Daoy (cell line): ENCODE data around the gene SENP8. TPM values are rescaled to one million over a fixed set of nuclear protein-coding genes. Genes with fewer than 3 reads are reported as not detected.

ENCODE experiments used
- DNase-seq: peaks from one replicate; pipeline ENCODE4 v3.0.0-alpha.2; 2015; ENCODE audit warnings: low read depth
- total RNA-seq: library from RNA; depleted of rRNA; stranded (reverse); fragments of >200 nt; shearing (Covaris generic); gene quantifications from 2 replicates; pipeline ENCODE4 v1.2.3, GENCODE V29; 2014

SENP8 gene
- total RNA-seq, 1 experiment from 2014 or later = 1.7 TPM

DNA sequence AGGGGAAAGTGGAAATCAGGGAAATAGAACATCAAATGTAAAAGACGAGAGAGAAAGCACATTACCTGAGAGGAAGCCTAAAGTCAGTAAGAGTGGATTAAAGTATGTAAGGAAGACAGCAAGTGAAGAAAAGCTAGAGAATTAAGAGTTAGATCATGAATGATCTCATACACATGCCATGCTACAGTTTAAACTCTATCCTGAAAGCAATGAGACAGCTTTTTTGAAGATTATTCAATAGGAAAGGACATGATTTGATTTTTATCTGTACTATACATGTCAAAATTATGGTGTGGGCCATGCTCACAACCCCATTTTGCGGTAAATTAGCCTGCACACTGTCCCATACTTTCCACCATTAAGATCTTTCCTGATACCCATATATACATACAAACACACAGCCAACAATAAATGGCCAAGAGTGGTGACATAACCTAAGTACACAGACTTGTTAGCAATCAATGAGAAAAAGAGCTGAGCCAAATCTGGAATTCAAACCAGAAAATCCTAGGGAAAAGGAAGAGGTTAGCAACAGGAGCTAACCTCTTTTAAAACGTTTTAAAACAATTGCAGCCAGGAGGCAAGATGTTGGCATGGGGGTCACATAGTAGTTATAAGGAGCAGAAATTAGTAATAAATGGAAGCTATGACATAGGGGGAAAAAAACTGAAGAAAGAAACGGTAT is 4.7 kb upstream of the SENP8 start:
- DNase-seq = no peak

DNA sequence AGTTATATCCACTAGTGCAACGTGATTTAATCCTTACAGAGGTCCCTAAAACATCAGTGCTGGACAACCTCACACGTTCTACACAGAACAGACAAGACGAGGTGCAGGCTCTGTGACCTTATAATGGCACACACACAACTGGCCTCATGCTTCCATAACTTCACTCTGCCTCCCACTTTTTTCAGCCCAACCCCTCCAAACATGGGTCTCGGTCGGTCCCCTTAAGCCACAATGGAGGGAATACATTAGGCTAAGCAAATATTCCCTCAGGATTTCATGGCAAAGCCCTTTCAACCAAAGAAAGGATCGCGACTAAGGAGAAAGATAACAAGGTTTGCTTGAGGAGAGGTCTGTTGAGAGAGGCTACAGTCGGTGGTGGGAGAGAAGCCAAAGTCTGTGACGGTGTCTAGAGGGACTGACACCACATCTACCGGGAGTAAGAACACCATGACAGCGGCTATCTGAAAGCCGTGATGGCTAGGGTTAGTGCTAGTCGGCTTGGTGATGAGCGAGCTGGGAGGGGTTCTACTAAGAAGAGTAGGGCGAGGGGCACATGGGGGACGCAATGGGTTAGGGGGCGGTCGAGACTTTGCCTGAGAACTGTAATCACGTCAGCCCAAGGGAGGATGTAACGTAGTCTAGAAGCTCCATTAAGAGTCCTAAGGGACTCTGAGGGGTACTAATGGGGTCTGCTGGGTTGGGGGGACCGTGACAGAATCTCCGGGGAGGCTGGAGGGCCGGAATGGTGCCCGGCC is 1.3 kb upstream of the SENP8 start:
- peak; percentile 25 for DNase-seq

DNA sequence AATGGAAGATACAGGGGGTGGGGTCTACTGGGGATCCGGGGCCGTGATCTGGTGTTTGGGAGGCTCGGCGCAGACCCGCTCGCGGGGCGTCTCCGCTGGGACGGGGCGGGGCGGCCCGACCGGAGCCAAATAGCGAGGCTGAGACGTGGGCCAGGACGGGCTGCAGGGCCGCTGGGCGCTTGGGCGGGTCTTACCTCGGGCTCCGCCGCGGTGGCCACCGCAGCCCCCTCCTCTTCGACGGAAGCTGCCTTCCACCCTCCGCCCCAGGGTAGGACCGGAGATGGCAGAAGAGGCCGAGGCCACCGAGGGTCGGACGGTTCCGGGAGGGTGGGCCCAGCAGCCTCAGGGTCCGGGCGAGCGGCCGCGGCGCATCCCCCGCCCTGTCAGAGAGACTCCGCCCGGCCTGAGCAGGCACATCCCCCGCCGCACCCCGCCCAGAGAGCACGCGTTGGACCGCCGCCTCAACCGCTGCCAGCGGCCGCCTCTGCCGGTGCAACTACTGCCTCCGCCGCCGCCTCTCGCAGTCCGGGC is 652 bp upstream of the SENP8 start:
- DNase-seq = peak; percentile 80

DNA sequence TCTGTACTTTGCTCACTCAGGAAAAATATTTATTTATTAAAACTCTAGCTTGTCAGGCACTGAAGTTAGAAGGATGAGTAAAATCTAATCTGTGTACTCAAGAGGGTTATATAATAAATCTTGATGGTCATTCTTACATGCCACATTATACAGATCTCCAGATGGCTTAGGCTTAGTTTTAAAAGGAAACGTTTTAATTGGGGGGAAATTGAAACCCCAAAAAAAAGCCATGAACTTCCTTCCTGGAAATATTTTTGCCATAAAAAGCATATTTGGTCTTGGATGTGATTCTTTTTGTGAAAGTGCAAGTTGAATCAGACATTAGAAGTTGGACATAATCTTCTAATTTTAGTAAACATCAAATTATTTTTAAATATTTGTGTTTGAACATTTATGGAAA is 6.0 kb downstream of the SENP8 start:
- no peak for DNase-seq

DNA sequence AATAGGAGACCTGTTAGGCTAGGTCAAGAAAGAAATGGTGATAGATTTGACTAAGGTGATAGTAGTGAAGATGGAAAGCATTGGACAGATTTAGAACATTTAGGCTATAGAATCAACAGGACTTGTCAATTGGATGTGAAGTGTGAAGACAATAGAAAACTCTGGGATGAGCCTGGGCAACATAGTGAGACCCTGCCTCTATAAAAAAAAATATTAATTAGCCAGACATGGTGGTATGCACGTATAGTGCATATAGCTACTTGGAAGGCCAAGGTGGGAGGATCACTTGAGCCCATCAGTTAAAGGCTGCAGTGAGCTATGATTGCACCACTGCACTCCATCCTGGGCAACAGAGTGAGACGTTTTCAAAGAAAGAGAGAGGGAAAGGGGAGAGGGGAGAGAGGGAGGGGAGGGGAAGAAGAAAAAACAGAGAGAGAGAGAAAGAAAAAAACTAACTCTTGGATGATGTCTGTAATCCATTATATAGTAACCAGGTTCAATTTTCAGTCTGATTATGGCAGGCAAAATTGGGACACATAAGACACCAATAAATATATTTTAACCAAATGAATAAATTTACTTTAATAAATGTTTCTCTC is 9.6 kb downstream of the SENP8 start:
- DNase-seq = no peak

DNA sequence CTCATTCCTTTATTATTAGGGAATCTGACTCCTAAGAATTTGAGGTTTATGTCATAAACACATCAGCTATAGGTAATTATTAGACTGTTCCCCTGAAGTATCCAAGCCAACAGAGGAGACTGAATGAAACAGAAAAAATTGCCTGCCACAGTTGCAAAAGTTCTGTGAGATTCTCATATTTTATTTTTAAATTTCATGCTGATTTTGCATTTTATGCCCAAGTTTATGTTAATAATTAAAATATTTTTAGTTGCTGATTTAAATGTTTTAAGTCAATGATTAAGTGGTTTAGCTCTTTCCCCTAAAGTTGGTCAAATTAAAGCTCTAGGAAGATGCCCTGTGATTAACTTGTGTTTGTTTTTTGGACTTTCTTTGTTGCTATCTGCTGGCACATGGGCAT is 10.2 kb downstream of the SENP8 start:
- DNase-seq = no peak

DNA sequence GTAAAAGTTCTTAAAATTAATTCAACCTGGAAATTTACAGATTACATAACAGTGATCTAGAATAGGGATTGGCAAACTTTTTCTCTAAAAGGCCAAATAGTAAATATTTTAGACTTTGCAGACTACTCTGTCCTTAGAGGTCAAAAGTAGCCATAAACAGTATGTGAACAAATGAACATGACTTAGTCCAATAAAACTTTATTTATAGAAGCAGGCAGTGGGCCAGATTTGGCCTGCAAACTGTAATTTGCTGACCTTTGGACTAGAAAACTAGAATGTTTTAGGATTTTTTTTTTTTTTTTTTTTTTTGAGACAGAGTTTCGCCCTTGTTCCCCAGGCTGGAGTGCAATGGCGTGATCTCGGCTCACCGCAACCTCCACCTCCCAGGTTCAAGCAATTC is 12.1 kb downstream of the SENP8 start:
- DNase-seq = no peak

DNA sequence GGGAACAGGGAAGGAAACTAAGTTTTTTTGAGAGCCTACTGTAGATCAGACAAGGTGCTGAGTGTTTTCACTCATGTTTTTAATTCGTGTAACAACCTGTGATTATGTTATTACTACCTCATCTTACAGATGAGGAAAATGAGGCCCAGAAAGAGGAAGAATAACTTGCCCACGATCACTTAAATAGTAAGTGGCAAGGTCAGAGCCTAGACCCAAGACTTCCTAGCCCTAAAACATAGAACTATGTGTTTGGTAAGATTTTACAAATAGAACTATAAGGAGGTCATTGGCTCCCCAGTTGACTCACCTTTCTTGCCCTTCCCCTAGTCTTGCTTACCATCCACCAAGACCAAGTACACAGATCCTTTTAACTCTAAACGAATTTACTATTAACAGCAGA is 13.7 kb downstream of the SENP8 start:
- no peak for DNase-seq

DNA sequence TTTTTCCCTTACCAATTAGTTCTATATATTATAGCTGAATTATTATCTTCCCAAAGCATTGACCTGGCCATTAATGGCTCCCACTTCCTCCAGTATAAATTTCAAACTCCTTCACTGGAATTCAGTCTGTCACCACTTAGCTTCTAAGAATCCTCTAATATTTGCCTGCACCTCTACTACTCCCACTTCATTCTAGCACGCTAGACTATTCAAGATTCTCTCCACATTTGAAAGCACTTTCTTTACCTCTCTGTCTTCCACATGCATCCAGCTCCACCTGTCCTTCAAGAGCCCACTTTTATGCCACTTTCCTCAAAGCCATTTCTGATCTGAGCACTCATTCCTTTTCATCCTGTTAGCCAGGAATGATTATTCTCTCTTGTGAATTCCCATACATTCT is 15.0 kb downstream of the SENP8 start:
- DNase-seq = no peak

DNA sequence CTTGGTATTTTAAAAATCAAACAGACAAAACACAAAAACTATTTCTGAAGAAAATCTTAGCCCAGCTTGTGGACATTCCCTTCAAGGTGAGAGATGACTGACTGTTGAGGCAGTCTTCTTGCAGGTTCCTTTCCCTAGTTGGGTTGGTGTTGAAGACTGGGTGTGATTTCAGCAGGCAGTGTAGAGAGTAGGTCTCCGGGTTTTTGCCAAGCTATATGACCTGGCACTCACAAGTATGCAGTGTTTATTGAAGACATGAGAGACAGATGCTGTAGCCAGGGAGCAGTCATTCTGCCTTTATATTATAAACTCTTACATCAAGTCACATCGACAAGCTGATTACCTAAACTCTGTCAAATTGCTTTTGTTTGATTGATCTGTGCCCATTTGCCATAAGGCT is 17.5 kb downstream of the SENP8 start:
- no peak for DNase-seq

DNA sequence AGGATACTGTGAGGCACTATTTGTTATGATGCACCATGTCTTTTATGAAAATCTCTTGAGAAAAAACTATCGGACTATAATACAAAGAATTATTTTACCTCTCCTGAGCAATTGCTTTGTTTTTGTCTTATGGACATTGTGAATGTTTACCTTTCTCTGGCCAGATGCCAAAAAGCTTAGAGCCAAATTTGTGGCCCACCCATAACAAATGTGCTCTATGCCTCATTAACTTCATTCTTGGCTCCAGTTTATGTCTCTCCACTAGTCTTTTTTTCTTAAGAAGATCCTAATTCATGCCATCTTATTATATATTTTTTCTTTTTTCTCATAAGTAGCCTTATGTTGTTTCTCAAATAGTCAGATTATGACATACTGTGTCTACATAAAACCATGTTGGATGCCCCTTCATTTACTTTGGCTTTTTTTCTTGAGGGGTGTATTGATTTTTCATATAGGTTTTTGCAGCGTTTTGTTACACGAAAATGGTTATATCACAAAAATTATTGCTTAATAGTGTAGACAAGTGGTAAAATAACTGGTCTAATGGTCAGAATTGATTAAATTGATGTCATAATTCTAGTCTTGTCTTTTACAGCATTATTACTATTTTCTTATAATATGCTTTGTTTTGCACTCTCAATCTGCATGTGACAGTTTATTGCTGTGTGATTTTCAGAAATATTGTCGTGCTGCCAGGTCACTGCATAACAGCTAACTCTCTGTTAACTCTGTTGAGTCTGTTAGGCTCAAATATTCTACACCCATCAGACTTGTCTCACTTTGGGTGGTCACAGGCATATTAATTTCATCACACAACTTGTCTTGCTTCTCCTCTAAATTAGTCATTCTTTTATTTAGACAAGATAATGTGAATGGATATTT is 18.2 kb downstream of the SENP8 start:
- peak; percentile 6 for DNase-seq

DNA sequence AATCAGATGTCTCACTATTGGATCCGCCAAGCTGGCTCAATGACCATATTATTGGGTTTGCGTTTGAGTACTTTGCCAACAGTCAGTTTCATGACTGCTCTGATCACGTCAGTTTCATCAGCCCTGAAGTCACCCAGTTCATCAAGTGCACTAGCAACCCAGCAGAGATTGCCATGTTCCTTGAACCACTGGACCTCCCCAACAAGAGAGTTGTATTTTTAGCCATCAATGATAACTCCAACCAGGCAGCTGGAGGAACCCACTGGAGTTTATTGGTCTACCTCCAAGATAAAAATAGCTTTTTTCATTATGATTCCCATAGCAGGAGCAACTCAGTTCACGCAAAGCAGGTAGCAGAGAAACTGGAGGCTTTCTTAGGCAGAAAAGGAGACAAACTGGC is 21.5 kb downstream of the SENP8 start:
- no peak for DNase-seq

DNA sequence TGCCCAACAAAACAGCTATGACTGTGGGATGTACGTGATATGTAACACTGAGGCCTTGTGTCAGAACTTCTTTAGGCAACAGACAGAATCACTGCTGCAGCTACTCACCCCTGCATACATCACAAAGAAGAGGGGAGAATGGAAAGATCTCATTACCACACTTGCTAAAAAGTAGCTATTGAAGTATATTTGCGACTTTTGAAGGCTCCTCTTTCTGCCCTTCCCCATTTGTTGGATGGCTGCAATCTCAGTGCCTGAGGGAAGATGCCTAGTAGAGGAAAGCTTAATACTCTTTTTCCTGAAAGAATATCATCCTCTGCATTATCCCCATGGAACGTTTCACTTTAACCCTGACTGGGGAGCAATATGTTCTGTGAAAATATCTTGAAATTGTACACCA is 21.9 kb downstream of the SENP8 start:
- no peak for DNase-seq

DNA sequence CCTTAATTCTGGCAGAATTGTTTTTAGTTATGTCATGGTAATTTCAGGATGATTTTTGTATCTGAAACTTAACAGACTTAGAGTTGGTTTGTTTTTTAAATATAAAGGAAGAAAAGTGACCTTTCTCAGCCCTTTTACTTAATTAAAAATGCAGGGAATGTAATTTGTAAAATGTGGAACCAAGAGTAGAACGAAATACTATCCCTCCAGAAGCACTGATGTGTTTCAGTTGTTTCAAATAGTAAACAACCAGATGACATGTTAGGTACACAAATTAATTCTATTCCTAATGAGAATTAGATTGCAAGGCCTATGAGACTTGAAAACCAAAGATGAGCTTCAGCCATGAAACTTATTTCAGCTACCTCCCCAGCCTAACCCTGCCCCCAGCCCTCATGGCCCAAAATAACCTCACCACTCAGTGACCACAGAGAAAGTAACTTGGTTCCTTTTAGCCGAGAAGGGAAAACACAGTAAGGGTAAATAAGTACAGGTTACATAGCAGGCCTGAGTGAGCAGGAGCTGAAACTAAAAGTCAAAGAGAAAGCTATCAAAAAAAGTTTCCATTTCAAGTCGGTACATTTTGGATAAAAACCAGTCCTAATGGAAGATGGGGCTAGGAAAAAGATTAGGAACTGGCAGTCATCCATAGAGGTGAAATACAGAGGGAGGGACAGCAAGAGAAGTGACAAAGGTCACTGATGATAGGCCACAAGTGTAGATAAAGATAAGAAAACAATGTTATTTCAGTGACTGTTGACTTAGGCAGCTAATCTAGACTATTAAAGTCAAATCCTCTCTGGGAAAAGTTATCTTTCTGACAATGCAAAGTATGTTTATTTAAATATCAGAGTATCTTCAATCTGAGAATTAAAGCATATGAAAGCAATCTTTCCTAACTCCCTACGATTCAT is 23.2 kb downstream of the SENP8 start:
- DNase-seq = no peak

DNA sequence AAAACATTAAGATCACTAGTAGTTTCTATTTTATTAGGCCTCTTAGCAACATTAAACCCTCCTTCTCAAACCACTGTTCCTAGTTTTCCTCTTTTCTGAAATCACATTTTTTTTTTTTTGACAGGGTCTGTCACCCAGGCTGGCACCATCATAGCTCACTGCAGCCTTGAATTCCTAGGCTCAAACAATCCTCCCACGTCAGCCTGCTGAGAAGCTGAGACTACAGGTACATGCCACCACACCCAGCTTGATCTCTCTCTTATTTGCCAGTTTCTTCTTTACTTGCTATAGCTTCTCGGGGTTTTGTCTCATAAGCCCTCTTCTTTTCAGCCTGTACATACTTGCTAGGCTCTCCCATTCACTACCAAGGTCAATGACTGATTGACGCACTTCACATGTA is 28.0 kb downstream of the SENP8 start:
- DNase-seq = no peak

DNA sequence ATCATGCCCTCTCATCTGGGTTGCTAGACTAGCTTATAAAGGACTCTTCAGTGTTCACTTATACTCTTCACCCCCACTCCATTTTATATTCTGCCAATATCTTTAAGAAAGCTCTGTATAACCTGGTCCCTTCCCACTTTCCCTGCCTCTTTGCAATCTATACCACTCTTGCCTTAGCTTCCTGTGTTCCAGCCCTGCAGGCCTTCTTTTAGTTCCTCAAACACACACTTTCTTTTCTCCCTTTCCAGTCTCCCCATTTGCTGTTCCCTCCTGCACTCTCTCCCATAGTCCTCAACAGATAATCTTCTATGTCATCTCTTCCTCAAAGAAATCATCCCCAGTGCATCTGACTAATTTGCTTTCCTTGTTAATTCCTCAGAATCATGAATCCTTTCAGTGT is 28.7 kb downstream of the SENP8 start:
- DNase-seq = no peak

DNA sequence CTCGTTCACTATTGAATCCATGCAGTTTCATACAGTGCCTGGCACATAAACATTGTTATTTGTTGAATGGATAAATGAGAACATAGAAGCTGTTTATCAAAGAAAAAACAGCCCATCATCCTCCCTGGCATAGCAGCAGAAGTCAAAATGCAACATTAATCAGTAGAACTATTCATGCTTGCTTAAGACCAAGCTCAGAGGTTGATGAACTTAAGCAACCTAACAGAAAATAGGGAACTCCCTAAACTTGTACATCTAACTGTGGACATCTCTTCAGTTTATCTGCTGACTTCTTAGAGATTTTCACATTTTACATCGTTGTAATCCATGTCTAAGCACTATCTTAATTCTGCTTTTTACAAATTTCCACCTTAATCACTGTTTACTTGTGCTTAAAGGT is 29.2 kb downstream of the SENP8 start:
- DNase-seq = no peak

DNA sequence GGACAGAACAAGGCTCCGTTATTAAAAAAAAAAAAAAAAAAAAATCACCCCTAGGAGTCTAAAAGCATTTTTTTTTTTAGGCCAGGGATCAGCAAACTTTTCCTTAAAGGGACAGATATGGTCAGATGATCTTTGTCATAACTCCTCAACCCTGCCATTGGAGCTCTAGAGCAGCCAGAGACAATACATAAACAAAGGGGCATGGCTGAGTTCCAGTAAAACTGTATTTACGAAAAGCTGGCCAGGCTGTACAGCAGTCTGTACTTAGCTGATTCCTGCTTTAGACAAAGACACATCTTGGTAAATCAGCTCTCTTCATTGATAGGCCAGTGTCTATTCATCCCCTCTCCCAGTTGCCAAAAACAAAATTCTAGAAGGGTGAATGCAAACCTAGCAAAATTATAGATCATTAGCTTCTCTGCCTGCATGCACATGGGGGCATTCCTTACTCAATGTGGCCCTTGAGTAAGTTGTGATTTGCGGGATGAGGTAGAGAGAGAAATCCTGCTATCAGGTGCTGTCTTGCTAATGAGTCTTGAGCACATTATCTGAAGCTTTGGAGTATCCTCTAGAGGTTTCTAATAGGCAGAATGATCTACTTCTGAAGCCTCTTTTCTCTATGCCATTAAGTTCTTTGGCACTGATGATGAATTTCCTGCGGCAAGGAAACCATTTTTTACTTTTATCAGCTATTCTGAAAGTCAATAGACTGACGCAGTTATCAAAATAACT is 35.2 kb downstream of the SENP8 start:
- no peak for DNase-seq

DNA sequence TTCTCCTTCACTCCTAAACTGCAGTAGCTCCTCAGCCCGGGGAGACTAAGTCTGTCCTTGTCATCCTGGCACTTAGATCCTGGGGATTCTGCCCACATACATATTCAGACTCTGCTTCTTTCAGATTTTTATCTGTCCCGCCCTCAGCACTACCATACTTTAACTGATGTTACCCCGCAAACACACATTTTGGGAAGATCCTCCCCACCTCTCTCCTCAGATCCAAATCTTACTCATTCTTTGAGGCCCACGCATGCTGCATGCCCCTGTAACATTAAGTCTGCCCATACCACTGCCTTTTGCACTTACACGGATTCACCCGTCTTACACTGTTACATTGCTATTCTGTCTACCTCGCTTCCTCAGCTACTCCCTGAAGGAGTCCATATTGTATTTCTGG is 36.1 kb downstream of the SENP8 start:
- DNase-seq = no peak

DNA sequence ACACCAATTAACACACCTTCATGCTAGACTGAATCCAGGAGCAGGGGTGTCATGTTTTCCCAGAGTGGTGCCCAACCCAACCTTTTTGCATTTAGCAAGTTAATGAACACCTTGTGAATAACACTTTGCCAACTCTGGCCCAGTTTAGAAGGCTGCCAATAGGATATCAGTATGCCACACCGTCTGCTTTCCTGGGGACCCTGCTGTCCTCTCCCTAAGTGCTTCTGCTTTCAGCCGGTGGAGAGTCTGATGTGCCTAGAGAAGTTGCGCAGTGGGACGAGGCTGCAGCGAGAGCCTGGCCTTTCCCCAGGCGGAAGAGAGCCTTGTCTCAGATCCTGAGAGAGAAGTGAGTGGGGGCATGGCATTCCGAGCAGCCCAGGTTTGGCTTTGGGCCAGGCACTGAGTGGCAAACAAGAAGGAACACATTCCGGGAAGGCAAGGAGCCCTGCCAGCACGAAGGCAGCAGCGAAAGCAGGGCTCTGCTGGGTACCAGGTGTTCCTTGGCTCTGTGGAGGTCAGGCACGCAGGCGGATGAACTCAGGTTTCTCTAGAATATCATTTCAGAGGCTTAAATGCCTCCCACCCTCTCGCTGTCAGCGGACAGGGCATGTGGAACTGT is 36.9 kb downstream of the SENP8 start:
- DNase-seq = peak; percentile 73
